ENCODE data around the gene FKBP1B.
"Not testable (repeated sequence)": the region's sequence is repeated elsewhere in the genome, so short reads cannot be mapped to it uniquely, and the experiment has no call there.

FKBP1B gene

GRCh38 chr2:24100732-24101131 is 51.2 kb downstream of the FKBP1B start:
- H3K4me1 ChIP-seq (ENCODE audit: control insufficient read depth, insufficient read depth, low read length); H3K9me3 ChIP-seq (ENCODE audit: control insufficient read depth, insufficient read depth, low read depth, low read length); POLR2A ChIA-PET; H3K4me3 ChIP-seq (ENCODE audit: low read depth, low read length); H3K36me3 ChIP-seq (ENCODE audit: control insufficient read depth in 2 of 2, insufficient read depth in 1 of 2, low read length in 2 of 2); H3K27ac ChIP-seq (ENCODE audit: extremely low read depth, low read depth, low read length); CTCF ChIA-PET: not testable (repeated sequence)
- peak; percentile 74; the same call in 1 of the 2 replicates for TF ChIP-seq ZNF146 (tag by site-specific recombination; IDR thresholded peaks at IDR 0.05)

GRCh38 chr2:24101992-24102391 is 52.5 kb downstream of the FKBP1B start:
- Histone ChIP-seq H3K9me3 (ENCODE audit: control insufficient read depth, insufficient read depth, low read depth, low read length) (no peaks in the 10 kb centered on the region), H3K4me1 (ENCODE audit: control insufficient read depth, insufficient read depth, low read length) (no peaks in the 10 kb centered on the region), H3K27ac (ENCODE audit: extremely low read depth, low read depth, low read length) (no peak overlapping the region), H3K4me3 (ENCODE audit: low read depth, low read length) (no peak overlapping the region), H3K36me3 (ENCODE audit: control insufficient read depth in 2 of 2, insufficient read depth in 1 of 2, low read length in 2 of 2) (no peaks in the 10 kb centered on the region)
- TF ChIP-seq ZBTB44 (tag by site-specific recombination; IDR thresholded peaks at IDR 0.05) (no peak), ATF2 (tag by site-specific recombination; IDR thresholded peaks at IDR 0.05; ENCODE audit: low read depth) (no peak), SCRT1 (tag by site-specific recombination; IDR thresholded peaks at IDR 0.05; ENCODE audit: borderline replicate concordance) (no peak), FEZF1 (tag by site-specific recombination; IDR thresholded peaks at IDR 0.05) (no peak), ZNF654 (tag by site-specific recombination; IDR thresholded peaks at IDR 0.05; ENCODE audit: low read depth) (no peak), ZBTB7A (tag by site-specific recombination; IDR thresholded peaks at IDR 0.05; ENCODE audit: low read depth) (no peak), ZNF449 (tag by site-specific recombination; IDR thresholded peaks at IDR 0.05) (no peak), GLIS1 (tag by site-specific recombination; IDR thresholded peaks at IDR 0.05) (no peak), ZNF660 (tag by site-specific recombination; IDR thresholded peaks at IDR 0.05) (no peak), ZSCAN23 (tag by site-specific recombination; IDR thresholded peaks at IDR 0.05) (no peak), ZNF501 (tag by site-specific recombination; IDR thresholded peaks at IDR 0.05) (no peak), ZNF48 (tag by site-specific recombination; IDR thresholded peaks at IDR 0.05) (no peak), ZFP41 (tag by site-specific recombination; IDR thresholded peaks at IDR 0.05; ENCODE audit: borderline replicate concordance) (no peak), ZSCAN30 (tag by site-specific recombination; IDR thresholded peaks at IDR 0.05) (no peak), ZNF302 (tag by site-specific recombination; IDR thresholded peaks at IDR 0.05; ENCODE audit: low read depth) (no peak), ZNF777 (tag by site-specific recombination; IDR thresholded peaks at IDR 0.05; ENCODE audit: borderline replicate concordance) (no peak)
- ChIA-PET POLR2A (no interaction called here), CTCF (interaction anchor here (1.1 kb wide), 1 partner anchor 8 kb away, joined by 5 read pairs; no protein-coding TSS in a partner anchor)

- H3K4me1 ChIP-seq (ENCODE audit: control insufficient read depth, insufficient read depth, low read length) = no peaks in the 10 kb centered on the region
- TF ChIP-seq ZNF274 (IDR thresholded peaks at IDR 0.05; ENCODE audit: low read length) = no peak
- TF ChIP-seq ZNF274 (tag by site-specific recombination; IDR thresholded peaks at IDR 0.05; ENCODE audit: borderline replicate concordance) = no peak
- no peak for TF ChIP-seq KLF16 (tag by site-specific recombination; IDR thresholded peaks at IDR 0.05)
- TF ChIP-seq ZNF701 (tag by site-specific recombination; IDR thresholded peaks at IDR 0.05) = no peak
- no peak for TF ChIP-seq ZNF792 (tag by site-specific recombination; IDR thresholded peaks at IDR 0.05)
- no peak for TF ChIP-seq ZSCAN16 (tag by site-specific recombination; IDR thresholded peaks at IDR 0.05)
- TF ChIP-seq FEZF1 (tag by site-specific recombination; IDR thresholded peaks at IDR 0.05) = no peak
- TF ChIP-seq SCRT1 (tag by site-specific recombination; IDR thresholded peaks at IDR 0.05; ENCODE audit: borderline replicate concordance) = no peak
- TF ChIP-seq ZXDB (tag by site-specific recombination; IDR thresholded peaks at IDR 0.05) = no peak
- TF ChIP-seq ZNF335 (tag by site-specific recombination; conservative IDR thresholded peaks at IDR 0.05) = no peak
- ChIA-PET POLR2A (no interaction called here), CTCF (no interaction called here)
- no peak overlapping the region for H3K27ac ChIP-seq (ENCODE audit: extremely low read depth, low read depth, low read length)
- no peaks in the 10 kb centered on the region for H3K9me3 ChIP-seq (ENCODE audit: control insufficient read depth, insufficient read depth, low read depth, low read length)
- no peaks in the 10 kb centered on the region for H3K36me3 ChIP-seq (ENCODE audit: control insufficient read depth in 2 of 2, insufficient read depth in 1 of 2, low read length in 2 of 2)
- H3K4me3 ChIP-seq (ENCODE audit: low read depth, low read length) = no peak overlapping the region
These were observed 53.1 kb downstream of the FKBP1B start for GRCh38 chr2:24102677-24103076.

All from HEK293 (cell line).